Right renal cortex interstitium (tissue), 3 donors: ENCODE results near the gene NOL11. TPM values are rescaled to one million over a fixed set of nuclear protein-coding genes. Genes with fewer than 3 reads are reported as not detected.
"Not testable (repeated sequence)": the region's sequence is repeated elsewhere in the genome, so short reads cannot be mapped to it uniquely, and the experiment has no call there.

Experiments used
- DNase-seq, 3 donors: peaks; one replicate each; pipeline ENCODE4 v3.0.0-alpha.2; 2013; ENCODE audit warnings: low read depth in 3 of 3, low spot score in 2 of 3
- polyA plus RNA-seq, 3 donors: library from polyadenylated mRNA; unstranded; fragments of 120-200 nt; gene quantifications; one replicate each; pipeline ENCODE4 v1.2.1, GENCODE V29; 2013; ENCODE audit not compliant: insufficient read length in 3 of 3

Gene NOL11
- polyA plus RNA-seq, 3 donors, result 97.2 to 107 (median 102) TPM

GRCh38 chr17:67707442-67707841, 10.3 kb upstream of the NOL11 start:
- DNase-seq, result no peak

DNA sequence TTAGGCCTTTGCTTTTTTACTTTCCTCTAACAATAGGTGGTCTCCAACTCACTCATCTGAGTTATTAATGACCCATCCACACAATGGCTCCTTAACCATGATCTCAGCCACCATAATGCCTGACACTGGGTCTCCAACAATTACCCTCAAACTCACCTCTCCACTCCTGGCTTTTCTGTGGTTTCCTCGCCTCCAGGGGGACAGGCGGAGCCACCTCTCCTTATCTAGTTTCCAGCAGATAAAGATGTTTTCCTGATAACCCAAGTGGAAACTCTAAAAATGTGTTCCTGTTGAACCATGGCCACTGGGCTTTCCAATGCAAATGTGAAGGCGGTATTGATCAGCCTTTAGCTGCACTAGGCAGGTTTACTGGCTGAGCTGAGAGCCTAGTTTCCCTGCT, 9.4 kb upstream of the NOL11 start:
- DNase-seq, result no peak

GRCh38 chr17:67711916-67712315, 5.8 kb upstream of the NOL11 start:
- no peak for DNase-seq

- no peak for DNase-seq
Observed at GRCh38 chr17:67712375-67712774, 5.4 kb upstream of the NOL11 start.

GRCh38 chr17:67713169-67713568, 4.6 kb upstream of the NOL11 start:
- DNase-seq, result no peak

GRCh38 chr17:67716405-67716798, 1.3 kb upstream of the NOL11 start:
- no peak for DNase-seq

GRCh38 chr17:67717192-67717623, 528 bp upstream of the NOL11 start:
- DNase-seq, result no peak

GRCh38 chr17:67718325-67718941, 697 bp downstream of the NOL11 start:
- DNase-seq, result no peak

- DNase-seq, result no peak
Observed at GRCh38 chr17:67725373-67725791, 7.6 kb downstream of the NOL11 start.

DNA sequence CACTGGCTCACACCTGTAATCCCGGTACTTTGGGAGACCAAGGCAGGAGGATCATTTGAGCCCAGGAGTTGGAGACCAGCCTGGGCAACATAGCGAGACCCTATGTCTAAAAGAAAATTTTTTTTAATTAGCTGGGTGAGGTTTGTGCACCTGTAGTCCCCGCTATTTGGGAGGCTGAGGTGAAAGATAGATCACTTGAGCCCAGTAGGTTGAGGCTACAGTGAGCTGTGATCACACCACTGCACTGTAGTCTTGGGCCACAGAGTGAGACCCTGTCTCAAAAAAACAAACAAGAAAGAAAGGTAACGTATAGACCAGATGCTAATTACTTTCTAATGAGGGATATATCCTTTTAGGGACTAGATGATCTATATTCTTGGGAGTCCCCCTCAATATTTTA, 8.1 kb downstream of the NOL11 start:
- DNase-seq, result no peak

DNA sequence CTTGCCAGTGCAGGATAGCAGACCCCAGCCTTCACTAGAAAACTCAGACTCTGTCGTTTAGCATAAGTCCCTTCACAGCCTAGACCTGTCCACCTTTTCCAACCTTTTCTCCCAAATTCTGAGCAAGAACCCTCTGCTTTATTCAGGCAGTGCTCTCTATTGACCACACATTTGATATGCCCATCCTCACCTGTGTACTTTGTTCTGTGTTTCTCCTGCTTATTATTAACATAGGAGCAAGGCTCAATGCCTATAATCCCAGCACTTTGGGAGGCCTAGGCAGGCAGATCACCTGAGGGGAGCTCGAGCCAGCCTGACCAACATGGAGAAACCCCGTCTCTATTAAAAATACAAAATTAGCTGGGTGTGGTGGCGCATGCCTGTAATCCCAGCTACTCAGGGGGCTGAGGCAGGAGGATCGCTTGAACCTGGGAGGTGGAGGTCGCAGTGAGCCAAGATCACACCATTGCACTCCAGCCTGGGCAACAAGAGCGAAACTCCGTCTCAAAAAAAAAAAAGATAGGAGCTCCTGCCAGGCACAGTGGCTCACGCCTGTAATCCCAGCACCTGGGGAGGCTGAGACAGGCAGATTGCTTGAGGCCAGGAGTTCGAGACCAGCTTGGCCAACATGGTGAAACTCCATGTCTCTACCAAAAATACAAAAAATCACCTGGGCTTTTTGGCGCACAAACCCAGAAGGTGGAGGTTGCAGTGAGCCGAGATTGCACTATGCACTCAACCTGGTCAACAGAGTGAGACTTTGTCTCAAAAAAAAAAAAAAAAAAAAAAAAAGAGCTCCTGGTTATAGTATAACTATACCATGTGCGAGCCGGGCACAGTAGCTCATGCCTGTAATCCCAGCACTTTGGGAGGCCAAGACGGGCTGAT, 9.7 kb downstream of the NOL11 start:
- DNase-seq, result not testable (repeated sequence)

DNA sequence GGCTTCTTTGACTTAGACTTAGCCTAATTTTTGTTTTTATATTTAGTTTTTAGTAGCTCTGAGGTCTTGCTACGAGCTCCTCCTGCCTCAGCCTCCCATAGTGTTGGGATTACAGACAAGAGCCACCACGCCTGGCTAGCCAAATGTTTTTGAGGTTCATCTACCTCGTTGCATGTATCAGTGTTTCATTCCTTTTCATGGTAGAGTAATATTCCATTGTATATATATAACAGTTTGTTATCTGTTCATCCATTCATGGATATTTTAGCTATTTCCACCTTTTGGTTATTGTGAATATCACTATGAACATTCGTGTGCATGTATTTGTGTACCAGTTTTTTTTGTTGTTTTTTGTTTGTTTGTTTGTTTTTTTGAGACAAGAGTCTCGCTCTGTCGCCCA, 12.2 kb downstream of the NOL11 start:
- DNase-seq, result no peak

DNA sequence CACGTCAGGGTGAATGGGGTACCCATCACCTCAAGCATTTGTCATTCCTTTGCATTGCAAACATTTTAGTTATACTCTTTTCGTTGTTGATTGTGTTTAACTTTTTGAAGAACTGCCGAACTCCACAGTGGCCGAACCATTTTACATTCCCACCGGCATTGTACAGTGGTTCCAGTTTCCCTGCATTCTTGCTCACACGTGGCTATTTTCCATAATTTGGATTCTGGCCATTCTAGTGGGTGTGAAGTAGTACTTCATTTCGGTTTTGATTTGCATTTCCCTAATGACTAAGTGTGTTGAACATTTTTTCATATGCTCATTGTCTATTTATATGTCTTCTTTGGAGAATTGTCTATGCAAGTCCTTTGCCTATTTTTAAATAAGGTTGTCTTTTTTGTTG, 13.0 kb downstream of the NOL11 start:
- no peak for DNase-seq

DNA sequence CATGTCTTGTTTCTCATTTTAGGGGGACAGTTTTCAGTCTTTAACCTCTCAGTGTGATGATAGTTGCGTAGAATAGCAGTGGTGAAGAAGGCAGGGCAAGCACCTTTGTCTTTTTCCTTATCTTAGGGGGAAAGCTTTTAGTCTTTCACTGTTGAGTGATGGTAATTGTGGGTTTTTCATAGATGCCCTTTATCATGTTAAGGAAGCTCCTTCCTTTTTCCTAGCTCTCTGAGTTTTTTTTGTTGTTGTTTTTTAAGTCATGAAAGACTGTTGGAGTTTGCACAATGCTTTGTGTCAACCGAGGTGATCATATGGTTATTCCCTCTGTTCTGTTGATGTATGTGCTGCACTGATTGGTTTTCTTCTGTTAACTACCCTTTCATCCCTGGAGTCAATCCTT, 15.7 kb downstream of the NOL11 start:
- DNase-seq, result no peak

DNA sequence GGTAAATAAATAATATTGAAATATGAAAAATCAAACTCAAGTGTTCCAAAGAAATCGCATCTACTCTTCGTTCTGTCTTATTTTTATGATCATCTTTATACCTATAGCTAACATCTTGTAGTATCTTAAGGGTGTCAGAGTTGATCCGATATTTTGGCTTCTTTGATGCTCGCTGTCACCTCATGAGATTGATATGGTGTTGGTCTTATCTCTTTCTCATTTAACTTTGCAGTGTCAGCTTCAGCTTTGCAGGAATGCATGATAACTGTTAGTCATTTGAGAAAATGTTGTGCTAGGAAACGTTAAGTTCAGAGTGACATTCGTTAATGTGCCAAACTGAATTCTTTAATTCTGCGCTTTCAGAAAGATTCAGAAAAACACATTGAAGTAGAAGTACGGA, 19.4 kb downstream of the NOL11 start:
- no peak for DNase-seq

DNA sequence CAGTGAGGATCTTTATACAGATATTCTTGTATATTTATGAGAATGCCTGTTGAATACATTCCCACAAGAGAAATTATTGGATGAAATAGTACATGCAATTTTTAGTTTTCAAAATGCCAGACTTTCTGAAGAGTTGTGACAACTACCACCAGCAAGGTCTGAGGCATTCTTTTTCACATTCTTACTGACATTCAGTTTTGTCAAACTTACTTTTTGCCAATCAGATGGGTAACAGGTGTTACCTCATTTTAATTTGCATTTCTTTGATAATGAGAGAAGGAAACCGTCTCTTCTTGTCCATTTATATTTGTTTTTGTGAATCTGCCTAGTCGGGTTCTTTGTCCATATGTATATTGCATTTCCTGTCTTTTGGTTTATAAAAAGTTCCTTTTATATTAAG, 24.3 kb downstream of the NOL11 start:
- DNase-seq, result no peak

DNA sequence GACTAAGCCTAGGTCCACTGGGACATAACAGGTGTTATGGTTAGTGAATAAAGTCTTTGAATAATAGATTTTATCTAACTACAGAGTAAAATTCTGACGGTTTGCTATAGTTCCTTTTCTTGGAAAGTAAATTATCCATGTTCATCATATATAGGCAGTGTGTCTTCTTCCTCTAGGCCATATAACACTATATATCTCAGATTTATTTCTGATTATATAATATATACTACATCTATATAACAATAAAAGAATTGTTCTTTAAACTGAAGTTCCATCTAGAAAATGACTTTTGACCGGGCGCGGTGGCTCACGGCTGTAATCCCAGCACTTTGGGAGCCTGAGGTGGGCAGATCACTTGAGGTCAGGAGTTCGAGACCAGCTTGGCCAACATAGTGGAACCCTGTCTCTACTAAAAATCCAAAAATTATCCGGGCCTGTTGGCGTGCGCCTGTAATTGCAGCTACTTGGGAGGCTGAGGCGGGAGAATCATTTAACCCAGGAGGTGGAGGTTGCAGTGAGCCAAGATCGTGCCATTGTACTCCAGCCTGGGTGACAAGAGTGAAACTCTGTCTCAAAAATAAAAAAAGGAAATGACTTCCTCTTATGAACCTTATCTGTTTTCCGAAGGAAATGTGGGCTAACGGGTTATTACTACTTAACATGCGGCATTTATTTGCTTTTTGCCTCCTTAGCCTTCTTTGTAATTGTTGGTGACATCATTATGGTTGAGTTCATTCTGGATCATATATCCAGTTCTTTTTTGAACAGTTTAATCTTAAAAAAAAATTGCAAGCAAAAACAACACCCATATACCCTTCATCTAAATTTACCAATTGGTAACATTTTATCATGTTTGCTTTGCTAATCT, 29.2 kb downstream of the NOL11 start:
- DNase-seq, result no peak

DNA sequence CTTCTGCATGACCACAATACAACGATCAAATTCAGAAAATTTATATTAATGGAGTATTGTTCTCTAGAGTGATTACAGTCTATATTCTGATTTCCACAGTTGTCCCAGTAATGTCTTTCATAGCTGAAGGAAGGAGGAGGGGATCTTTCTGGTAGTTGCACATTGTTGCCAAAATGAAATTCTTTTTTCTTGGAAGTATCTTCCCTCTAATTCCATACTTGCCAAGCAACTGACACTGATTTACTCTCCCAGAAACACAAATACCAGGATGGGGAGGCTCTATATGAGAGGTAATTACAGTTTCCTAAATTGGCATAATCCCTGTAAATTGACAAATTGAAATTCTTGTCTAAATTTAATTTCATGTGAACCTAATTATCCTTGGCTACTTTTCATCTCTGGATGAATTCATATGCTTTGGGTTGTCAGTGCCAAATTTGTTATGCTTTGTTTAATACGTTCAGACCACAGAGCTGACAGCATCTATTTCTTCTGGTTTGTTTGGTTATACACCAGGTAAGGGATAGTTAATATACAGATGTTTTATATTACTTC, 30.0 kb downstream of the NOL11 start:
- no peak for DNase-seq

GRCh38 chr17:67750067-67750466, 32.3 kb downstream of the NOL11 start:
- DNase-seq, result no peak

- no peak for DNase-seq
Observed at GRCh38 chr17:67751101-67752074, 33.7 kb downstream of the NOL11 start.
